ENCODE measurements around the gene YBX2.

GRCh38 chr17:7248796-7249195, 45.6 kb downstream of the YBX2 start:
- TF ChIP-seq POLR2A (IDR thresholded peaks at IDR 0.05) (no peak), CTCF (IDR thresholded peaks at IDR 0.05) (no peak), POLR2AphosphoS5 (IDR thresholded peaks at IDR 0.05) (no peak), EP300 (IDR thresholded peaks at IDR 0.05) (no peak)
